A549 (cell line): ENCODE data around the gene CSNK1E.

Experiments
- BHLHE40 ChIP-seq: IDR thresholded peaks from 2 replicates; pipeline ENCODE4 v1.6.1; 2012; ENCODE audit warnings: low read depth, low read length, inconsistent platforms
- CTCF ChIP-seq: fragments of >200 bp; sonication (Bioruptor Twin); formaldehyde crosslinking; IDR thresholded peaks from 3 replicates; pipeline ENCODE4 v1.5.1; 2016
- GATA3 ChIP-seq: IDR thresholded peaks from 2 replicates; pipeline ENCODE4 v1.6.1; 2012; ENCODE audit warnings: borderline replicate concordance
- JUNB ChIP-seq: fragments of >200 bp; sonication (Bioruptor Twin); formaldehyde crosslinking; IDR thresholded peaks from 2 replicates; pipeline ENCODE4 v1.6.1; 2016
- MAFK ChIP-seq: fragments of 450-650 bp; IDR thresholded peaks from 2 replicates; pipeline ENCODE4 v1.6.1; 2014; ENCODE audit not compliant: partially characterized antibody
- MAX ChIP-seq: IDR thresholded peaks from 2 replicates; pipeline ENCODE4 v1.6.1; 2012
- MYC ChIP-seq: IDR thresholded peaks from 2 replicates; pipeline ENCODE4 v1.6.1; 2012; ENCODE audit warnings: mild to moderate bottlenecking, inconsistent platforms, low read length, improper control_type of control experiment, borderline replicate concordance
- NR3C1 ChIP-seq: fragments of >200 bp; sonication (Bioruptor Twin); formaldehyde crosslinking; IDR thresholded peaks from 3 replicates; pipeline ENCODE4 v1.6.1; 2017
- POLR2A ChIP-seq: IDR thresholded peaks from 2 replicates; pipeline ENCODE4 v1.6.1; 2012; ENCODE audit warnings: mild to moderate bottlenecking, low read length
- REST ChIP-seq: fragments of 200-600 bp; sonication (generic); IDR thresholded peaks from 2 replicates; pipeline ENCODE4 v1.6.1; 2016; ENCODE audit warnings: antibody characterized with exemption, mild to moderate bottlenecking, moderate library complexity

- TF ChIP-seq POLR2A: no peak
- no peak for TF ChIP-seq GATA3
- TF ChIP-seq MAX: no peak
- no peak for TF ChIP-seq CTCF
- no peak for TF ChIP-seq BHLHE40
- no peak for TF ChIP-seq MYC
- no peak for TF ChIP-seq MAFK
- no peak for TF ChIP-seq NR3C1
- no peak for TF ChIP-seq REST
- TF ChIP-seq JUNB: no peak
Measured at GRCh38 chr22:38308791-38309498, 8.3 kb downstream of the CSNK1E start.
